Measurements from ENCODE around the gene CNTN1.

DNA sequence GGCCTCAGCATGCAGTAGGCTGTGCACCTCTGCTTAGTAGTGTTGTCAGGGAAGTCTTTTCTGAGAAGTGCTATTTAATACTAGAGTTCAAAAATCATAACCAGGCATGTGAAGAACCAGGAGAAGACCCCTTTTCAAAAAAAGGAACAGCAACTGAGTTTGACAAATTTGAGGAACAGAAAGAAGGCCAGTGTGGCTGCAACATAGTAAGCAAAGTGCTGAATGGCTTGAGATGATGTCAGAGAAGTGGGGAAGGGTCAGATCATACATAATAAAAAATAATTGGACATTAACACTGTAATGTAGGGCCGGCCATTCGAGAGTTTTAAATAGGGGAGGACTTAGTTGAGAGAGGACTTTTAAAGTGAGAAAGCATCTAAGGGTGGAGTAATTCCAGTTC is 11.1 kb upstream of the CNTN1 start:
- TF ChIP-seq HOXB6 (CRISPR knock-in tag; IDR thresholded peaks at IDR 0.05; ENCODE audit: borderline replicate concordance) (no peak), ATF7 (IDR thresholded peaks at IDR 0.05) (no peak), SMC3 (conservative IDR thresholded peaks at IDR 0.05; ENCODE audit: insufficient read depth, low read depth, low read length) (no peak), FOXP1 (CRISPR knock-in tag; IDR thresholded peaks at IDR 0.05) (no peak), NFRKB (IDR thresholded peaks at IDR 0.05; ENCODE audit: low read depth) (no peak)
- TF ChIP-seq, protein P1, sequence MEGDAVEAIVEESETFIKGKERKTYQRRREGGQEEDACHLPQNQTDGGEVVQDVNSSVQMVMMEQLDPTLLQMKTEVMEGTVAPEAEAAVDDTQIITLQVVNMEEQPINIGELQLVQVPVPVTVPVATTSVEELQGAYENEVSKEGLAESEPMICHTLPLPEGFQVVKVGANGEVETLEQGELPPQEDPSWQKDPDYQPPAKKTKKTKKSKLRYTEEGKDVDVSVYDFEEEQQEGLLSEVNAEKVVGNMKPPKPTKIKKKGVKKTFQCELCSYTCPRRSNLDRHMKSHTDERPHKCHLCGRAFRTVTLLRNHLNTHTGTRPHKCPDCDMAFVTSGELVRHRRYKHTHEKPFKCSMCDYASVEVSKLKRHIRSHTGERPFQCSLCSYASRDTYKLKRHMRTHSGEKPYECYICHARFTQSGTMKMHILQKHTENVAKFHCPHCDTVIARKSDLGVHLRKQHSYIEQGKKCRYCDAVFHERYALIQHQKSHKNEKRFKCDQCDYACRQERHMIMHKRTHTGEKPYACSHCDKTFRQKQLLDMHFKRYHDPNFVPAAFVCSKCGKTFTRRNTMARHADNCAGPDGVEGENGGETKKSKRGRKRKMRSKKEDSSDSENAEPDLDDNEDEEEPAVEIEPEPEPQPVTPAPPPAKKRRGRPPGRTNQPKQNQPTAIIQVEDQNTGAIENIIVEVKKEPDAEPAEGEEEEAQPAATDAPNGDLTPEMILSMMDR (IDR thresholded peaks at IDR 0.05 in 2 of 3, conservative IDR thresholded peaks at IDR 0.05 in 1 of 3; ENCODE audit: insufficient read depth in 2 of 3, low read depth in 1 of 3, low read length in 3 of 3) = no peak
